ENCODE results near the gene MACROD2. TPM values are rescaled to one million over a fixed set of nuclear protein-coding genes. Genes with fewer than 3 reads are reported as not detected.

MACROD2 gene
- total and polyA plus RNA-seq, 2 donors (not counting 1 experiment from before 2014, with no cell fraction given), result 5.3 to 6.7 TPM

DNA sequence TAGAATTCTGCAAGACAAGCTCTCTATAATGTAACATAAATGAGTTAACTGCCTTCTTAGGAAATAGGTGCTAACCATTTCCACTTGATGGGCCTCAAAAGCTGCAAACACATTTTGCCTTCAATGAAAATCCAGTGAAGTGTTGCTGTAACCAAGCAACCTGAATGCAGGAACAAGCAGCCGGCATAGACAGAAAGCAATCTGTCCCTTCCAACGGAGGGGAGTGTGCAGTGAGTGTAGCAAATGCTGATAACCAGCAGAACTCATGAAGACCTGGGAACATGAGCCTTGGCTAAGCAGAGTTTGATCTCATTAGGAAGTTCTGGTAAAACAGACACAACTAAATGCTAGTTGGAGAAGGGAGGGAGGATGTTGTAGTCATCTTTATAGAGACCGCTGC, 1880.1 kb downstream of the MACROD2 start:
- ATAC-seq (ENCODE audit: low read depth), result peak; percentile 71
- H3K9ac ChIP-seq (ENCODE audit: low read length), result no peak overlapping the region
- H3K79me2 ChIP-seq (ENCODE audit: control insufficient read depth, insufficient read depth, low read length), result no peaks in the 10 kb centered on the region
- H3K4me1 ChIP-seq (ENCODE audit: control insufficient read depth in 2 of 2, insufficient read depth in 2 of 2, low read length in 2 of 2), result peaks cover 19 to 21% of the 10 kb centered on the region in 2 donors
- no peak overlapping the region for H3K4me3 ChIP-seq (ENCODE audit: control extremely low read depth in 1 of 5, extremely low read depth in 1 of 5, insufficient read depth in 1 of 5, low read depth in 2 of 5, low read length in 4 of 5)
- H3K36me3 ChIP-seq (replicated peaks in 1 of 2; ENCODE audit: control extremely low read depth in 1 of 2, control insufficient read depth in 1 of 2, extremely low read depth in 1 of 2, insufficient read depth in 2 of 2, low read length in 1 of 2), result no peaks in the 10 kb centered on the region
- H2AFZ ChIP-seq (ENCODE audit: insufficient read depth, low read depth, low read length, poor library complexity, severe bottlenecking), result no peak overlapping the region
- H3K4me3 Mint-ChIP-seq, result peak overlapping the region; percentile 46
- WGBS (ENCODE audit: insufficient coverage), result 33% methylated on average over 3 of the region's 3 CpGs
- no peaks in the 10 kb centered on the region for H3K27me3 ChIP-seq (replicated peaks in 1 of 4; ENCODE audit: control extremely low read depth in 1 of 4, control insufficient read depth in 3 of 4, insufficient read depth in 4 of 4, low read length in 3 of 4)
- no peak overlapping the region for H3K27ac ChIP-seq (ENCODE audit: low read length in 2 of 2)
- intact Hi-C loops (cut with micrococcal nuclease), result loop anchor here (10.0 kb wide), 1 partner anchor 279 kb away; no protein-coding TSS in a partner anchor
- peaks cover 0 to 2% (median under 1%) of the 10 kb centered on the region in 3 donors for H3K9me3 ChIP-seq (ENCODE audit: control extremely low read depth in 1 of 3, control insufficient read depth in 2 of 3, insufficient read depth in 1 of 3, low read length in 2 of 3)
- peak overlapping the region; percentile 31 for H3K4me2 ChIP-seq (replicated peaks; ENCODE audit: low read depth, low read length, poor library complexity, severe bottlenecking)
- DNase-seq, result peak; percentile 65
- CTCF ChIA-PET, result no interaction called here
- no peaks in the 10 kb centered on the region for H3K9me3 Mint-ChIP-seq (ENCODE audit: insufficient read depth)
- no peaks in the 10 kb centered on the region for H4K20me1 ChIP-seq (ENCODE audit: control insufficient read depth, insufficient read depth, low read length, poor library complexity, severe bottlenecking)
- TF ChIP-seq EZH2 (IDR thresholded peaks at IDR 0.05; ENCODE audit: borderline replicate concordance, insufficient read depth, low read depth, low read length, poor library complexity, severe bottlenecking), result no peak
- TF ChIP-seq, protein P1, sequence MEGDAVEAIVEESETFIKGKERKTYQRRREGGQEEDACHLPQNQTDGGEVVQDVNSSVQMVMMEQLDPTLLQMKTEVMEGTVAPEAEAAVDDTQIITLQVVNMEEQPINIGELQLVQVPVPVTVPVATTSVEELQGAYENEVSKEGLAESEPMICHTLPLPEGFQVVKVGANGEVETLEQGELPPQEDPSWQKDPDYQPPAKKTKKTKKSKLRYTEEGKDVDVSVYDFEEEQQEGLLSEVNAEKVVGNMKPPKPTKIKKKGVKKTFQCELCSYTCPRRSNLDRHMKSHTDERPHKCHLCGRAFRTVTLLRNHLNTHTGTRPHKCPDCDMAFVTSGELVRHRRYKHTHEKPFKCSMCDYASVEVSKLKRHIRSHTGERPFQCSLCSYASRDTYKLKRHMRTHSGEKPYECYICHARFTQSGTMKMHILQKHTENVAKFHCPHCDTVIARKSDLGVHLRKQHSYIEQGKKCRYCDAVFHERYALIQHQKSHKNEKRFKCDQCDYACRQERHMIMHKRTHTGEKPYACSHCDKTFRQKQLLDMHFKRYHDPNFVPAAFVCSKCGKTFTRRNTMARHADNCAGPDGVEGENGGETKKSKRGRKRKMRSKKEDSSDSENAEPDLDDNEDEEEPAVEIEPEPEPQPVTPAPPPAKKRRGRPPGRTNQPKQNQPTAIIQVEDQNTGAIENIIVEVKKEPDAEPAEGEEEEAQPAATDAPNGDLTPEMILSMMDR (IDR thresholded peaks at IDR 0.05), result no peak
- peak overlapping the region; percentile 60 for H3K27ac Mint-ChIP-seq
- peaks cover 32% of the 10 kb centered on the region for H3K4me1 Mint-ChIP-seq
- H3K27me3 Mint-ChIP-seq, result no peaks in the 10 kb centered on the region
- POLR2A ChIA-PET, result interaction anchor here (0.6 kb wide), 1 partner anchor 288 kb away, joined by 3 read pairs; no protein-coding TSS in a partner anchor

DNA sequence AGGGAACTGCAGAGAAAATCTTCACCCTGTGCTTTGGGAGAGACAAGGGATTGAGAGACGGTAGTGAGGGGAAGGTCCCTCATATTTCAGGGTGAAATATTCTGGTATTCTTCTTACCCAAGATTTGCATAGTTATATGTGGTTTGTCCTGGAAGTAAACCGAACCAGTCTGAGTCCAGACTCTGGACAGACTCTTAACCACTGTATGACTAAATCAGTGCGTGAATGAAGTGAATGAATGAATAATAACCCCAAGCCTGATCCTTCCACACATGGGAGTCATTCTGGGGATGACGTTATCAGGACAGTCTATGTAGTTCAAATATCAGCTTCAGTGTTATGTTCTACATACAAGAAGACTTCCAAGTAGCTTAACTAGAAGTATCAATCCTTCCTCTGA, 1887.2 kb downstream of the MACROD2 start:
- no peak overlapping the region for H3K4me3 Mint-ChIP-seq
- no peaks in the 10 kb centered on the region for H4K20me1 ChIP-seq (ENCODE audit: control insufficient read depth, insufficient read depth, low read length, poor library complexity, severe bottlenecking)
- H3K27me3 Mint-ChIP-seq, result no peaks in the 10 kb centered on the region
- ATAC-seq (ENCODE audit: low read depth), result no peak
- H3K9me3 Mint-ChIP-seq (ENCODE audit: insufficient read depth), result no peaks in the 10 kb centered on the region
- POLR2A ChIA-PET, result no interaction called here
- peaks cover 0 to 11% (median 6%) of the 10 kb centered on the region in 3 donors for H3K9me3 ChIP-seq (ENCODE audit: control extremely low read depth in 1 of 3, control insufficient read depth in 2 of 3, insufficient read depth in 1 of 3, low read length in 2 of 3)
- DNase-seq, result no peak
- no peak for TF ChIP-seq EZH2 (IDR thresholded peaks at IDR 0.05; ENCODE audit: borderline replicate concordance, insufficient read depth, low read depth, low read length, poor library complexity, severe bottlenecking)
- H2AFZ ChIP-seq (ENCODE audit: insufficient read depth, low read depth, low read length, poor library complexity, severe bottlenecking), result no peak overlapping the region
- no peak overlapping the region for H3K27ac ChIP-seq (ENCODE audit: low read length in 2 of 2)
- peaks cover 7 to 9% of the 10 kb centered on the region in 2 donors for H3K4me1 ChIP-seq (ENCODE audit: control insufficient read depth in 2 of 2, insufficient read depth in 2 of 2, low read length in 2 of 2)
- WGBS (ENCODE audit: insufficient coverage), result no CpG with 5 or more reads among the region's 4 CpGs
- no peaks in the 10 kb centered on the region for H3K27me3 ChIP-seq (replicated peaks in 1 of 4; ENCODE audit: control extremely low read depth in 1 of 4, control insufficient read depth in 3 of 4, insufficient read depth in 4 of 4, low read length in 3 of 4)
- CTCF ChIA-PET, result no interaction called here
- no peaks in the 10 kb centered on the region for H3K79me2 ChIP-seq (ENCODE audit: control insufficient read depth, insufficient read depth, low read length)
- peaks cover 20% of the 10 kb centered on the region for H3K4me1 Mint-ChIP-seq
- H3K27ac Mint-ChIP-seq, result no peak overlapping the region
- no peak overlapping the region for H3K4me3 ChIP-seq (ENCODE audit: control extremely low read depth in 1 of 5, extremely low read depth in 1 of 5, insufficient read depth in 1 of 5, low read depth in 2 of 5, low read length in 4 of 5)
- no peak overlapping the region for H3K4me2 ChIP-seq (replicated peaks; ENCODE audit: low read depth, low read length, poor library complexity, severe bottlenecking)
- no peaks in the 10 kb centered on the region for H3K36me3 ChIP-seq (replicated peaks in 1 of 2; ENCODE audit: control extremely low read depth in 1 of 2, control insufficient read depth in 1 of 2, extremely low read depth in 1 of 2, insufficient read depth in 2 of 2, low read length in 1 of 2)
- intact Hi-C loops (cut with micrococcal nuclease), result no loop called here
- no peak overlapping the region for H3K9ac ChIP-seq (ENCODE audit: low read length)
